NCI-H2029 treated with DMSO at 0.1 percent for 48 hours (cell line): ENCODE data around the gene C1QA.

Experiments used
- DNase-seq: peaks from one replicate; lab custom pipeline; 2025; lab: John Stamatoyannopoulos, UW

Gene C1QA

DNA sequence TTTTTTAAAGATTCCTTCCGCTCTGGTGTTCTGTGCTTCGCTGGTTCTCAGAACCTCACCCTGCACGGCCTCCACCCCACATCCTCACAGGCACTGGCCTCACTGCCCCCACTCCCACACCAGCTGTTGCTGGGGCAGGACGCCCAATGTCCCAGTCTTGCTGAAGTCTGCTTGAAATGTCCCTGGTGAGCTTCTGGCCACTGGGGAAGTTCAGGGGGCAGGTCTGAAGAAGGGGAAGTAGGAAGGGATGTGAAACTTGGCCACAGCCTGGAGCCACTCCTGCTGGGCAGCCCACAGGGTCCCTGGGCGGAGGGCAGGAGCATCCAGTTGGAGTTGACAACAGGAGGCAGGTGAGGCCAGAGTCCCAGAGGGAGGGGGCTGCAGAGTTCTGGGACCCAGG, at the start of gene C1QA:
TSS of gene C1QA (plus strand) at position 276 of the 400 bp plus-strand sequence. CDS start 989 bp downstream, outside the sequence.
- DNase-seq: no peak

GRCh38 chr1:22587247-22587646, 49.2 kb upstream of the C1QA start:
- no peak for DNase-seq

DNA sequence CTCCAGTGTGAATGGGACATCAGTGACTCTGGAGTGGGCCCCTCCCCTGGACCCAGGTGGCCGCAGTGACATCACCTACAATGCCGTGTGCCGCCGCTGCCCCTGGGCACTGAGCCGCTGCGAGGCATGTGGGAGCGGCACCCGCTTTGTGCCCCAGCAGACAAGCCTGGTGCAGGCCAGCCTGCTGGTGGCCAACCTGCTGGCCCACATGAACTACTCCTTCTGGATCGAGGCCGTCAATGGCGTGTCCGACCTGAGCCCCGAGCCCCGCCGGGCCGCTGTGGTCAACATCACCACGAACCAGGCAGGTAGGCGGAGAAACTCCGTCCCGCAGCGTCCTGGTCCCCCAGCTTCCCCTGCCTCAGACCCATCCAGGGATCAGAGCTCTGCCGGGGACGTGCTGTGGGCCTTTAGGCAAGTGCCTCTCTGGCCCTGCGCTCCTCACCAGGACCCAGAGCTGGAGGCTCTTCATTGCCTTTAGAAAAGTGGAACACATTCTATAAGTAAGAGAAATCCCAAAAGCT, 47.5 kb upstream of the C1QA start:
- no peak for DNase-seq

GRCh38 chr1:22591576-22591975, 44.9 kb upstream of the C1QA start:
- no peak for DNase-seq

GRCh38 chr1:22592051-22592450, 44.4 kb upstream of the C1QA start:
- no peak for DNase-seq

GRCh38 chr1:22592919-22593790, 43.3 kb upstream of the C1QA start:
- no peak for DNase-seq

DNA sequence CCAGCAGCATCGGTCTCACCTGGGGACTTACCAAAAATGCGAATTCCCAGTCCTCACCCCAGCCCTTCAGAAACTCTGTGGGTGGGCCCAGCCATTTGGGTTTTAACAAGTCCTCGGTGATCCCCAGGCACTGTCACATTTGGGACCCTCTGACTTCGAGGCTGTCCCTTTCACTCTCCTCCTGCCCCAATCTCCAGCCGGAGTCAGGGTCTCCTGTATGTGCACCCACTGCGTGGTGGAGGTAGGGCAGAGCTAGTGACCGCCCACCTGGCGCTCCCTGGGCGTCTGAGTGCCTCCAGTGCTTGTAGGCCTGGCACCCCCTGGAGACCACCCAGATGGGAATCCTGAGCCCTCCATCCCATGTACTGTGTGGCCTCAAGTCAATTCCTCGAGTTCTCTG, 42.0 kb upstream of the C1QA start:
- no peak for DNase-seq

DNA sequence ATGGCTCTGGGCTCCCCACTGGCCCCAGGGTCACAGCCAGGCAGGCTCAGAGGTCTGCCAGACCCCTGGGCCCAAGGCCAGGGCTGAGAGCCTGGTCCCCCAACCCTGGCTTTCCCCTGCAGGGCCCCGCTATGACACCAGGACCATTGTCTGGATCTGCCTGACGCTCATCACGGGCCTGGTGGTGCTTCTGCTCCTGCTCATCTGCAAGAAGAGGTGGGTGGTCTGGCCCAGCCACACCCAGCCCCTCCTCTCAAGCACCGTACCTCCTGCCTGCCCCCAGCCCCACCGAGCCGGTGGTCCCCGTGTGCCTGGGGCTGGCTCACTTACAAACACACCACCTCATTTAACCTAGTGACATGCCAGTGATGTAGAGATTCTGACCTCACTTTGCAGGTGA, 41.3 kb upstream of the C1QA start:
- no peak for DNase-seq

GRCh38 chr1:22597301-22597965, 39.0 kb upstream of the C1QA start:
- DNase-seq: no peak

DNA sequence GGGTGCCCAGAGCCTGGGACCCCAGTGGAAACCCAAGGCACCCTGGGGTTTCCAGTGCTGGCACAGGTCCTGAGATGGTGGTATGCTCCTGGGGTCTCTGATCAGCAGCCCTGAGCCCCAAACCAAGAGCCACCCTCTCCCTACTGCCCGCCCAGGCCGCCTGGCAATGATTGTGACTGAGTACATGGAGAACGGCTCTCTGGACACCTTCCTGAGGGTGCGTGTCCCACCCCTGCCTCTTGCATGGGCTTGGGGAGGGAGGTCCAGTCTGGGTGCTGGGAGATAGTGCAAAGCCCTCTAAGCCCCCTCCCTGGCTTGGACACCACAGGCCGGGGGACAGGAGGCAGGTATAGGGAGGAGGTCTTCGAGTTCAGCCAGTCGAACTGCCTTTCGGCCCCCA, 38.4 kb upstream of the C1QA start:
- no peak for DNase-seq

- DNase-seq: no peak
Observed at GRCh38 chr1:22598736-22599135, 37.7 kb upstream of the C1QA start.

DNA sequence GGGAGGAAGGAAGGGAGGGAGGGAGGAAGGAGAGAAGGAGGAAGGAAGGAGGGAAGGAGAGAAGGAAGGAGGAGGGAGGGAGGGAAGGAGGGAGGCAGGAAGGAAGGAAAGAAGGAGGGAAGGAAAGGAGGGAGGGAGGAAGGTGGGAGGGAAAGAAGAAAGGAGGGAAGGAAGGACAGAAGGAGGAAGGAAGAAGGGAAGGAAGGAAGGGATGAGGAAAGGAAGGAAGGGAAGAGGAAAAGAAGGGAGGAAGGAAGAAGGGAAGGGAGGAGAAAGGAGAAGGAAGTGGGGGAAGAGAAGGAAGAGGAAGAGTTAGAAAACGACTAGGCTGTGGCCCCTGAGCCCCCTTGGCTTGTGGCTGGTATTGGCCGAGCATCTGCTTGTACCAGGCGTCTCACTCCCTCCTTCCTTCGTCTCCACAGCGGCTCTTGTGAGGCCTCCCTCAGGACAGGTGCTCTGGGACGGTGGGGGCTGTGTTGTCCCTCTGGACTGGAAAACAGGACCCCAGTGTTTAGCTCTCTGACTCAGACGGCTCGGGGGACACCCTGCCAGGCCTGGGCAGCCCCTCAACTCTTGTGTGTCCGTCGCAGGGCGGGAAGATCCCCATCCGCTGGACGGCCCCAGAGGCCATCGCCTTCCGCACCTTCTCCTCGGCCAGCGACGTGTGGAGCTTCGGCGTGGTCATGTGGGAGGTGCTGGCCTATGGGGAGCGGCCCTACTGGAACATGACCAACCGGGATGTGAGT, 36.2 kb upstream of the C1QA start:
- peak; percentile 60 for DNase-seq

GRCh38 chr1:22600817-22601605, 35.4 kb upstream of the C1QA start:
- DNase-seq: no peak

DNA sequence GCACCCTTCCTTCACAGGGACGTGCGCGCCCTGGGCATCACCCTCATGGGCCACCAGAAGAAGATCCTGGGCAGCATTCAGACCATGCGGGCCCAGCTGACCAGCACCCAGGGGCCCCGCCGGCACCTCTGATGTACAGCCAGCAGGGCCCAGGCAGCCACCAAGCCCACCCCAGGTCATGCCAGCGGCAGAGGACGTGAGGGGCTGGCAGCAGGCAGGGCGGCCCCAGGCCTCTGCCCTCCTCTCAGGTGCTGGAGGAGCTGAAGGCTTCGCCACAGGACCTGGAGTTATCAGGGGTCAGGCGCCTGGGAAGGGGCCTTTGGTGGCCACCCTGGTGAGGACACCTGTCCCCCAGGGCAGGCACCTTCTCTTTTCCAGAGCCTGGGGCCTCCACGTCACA, 34.8 kb upstream of the C1QA start:
- no peak for DNase-seq

DNA sequence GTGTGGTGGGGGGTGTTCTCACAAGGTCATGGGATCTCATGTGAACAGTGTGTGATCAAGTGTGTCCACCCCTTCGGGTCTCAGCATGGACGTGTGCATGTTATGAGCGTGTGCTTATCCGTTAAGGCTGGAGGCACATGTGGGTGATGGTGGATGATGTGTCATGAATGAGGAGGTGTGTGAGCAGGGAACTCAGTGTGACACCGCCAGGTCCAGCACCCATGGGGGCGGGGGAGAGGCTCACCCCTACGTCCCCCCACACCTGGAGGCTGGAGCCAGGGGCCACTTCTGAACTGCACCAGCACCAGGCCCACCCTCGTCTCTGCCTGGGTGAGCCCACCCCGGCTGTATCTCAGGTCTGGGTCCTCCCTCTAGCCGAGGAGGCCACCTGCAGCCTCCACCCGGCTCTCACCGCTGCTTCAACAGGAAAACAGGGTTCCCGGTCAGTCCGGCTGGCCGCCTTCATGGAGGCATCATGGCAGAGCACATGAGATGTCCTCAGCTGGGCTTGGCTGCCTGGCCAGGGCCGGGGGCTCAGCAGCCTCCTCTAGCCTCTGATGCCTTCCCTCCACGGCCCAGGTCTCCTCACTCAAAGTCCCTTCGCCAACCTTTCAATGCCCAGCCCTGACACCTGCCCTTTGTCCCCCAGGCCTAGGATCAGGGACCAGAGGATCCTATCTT, 34.2 kb upstream of the C1QA start:
- DNase-seq: no peak

- no peak for DNase-seq
Observed at GRCh38 chr1:22606161-22606560, 30.3 kb upstream of the C1QA start.

DNA sequence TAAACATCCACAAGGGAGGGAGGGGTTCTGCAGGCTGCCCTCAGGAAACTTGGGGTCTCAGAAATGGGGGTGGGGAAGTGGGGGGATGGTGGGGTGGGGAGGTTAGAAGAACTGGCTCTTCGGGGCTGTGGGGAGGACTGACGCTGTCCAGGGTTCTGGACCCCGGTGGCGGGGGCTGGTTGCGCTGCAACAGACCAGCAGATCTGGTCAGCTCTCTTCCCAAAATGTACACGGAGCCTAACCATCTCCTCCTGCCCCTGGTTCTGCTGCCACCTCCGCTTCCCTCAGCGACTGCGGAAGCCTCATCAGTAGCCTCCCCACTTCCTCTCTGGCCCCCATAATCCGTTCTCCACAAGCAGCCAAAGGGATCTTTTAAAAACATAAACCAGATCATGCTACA, 29.3 kb upstream of the C1QA start:
- no peak for DNase-seq

DNA sequence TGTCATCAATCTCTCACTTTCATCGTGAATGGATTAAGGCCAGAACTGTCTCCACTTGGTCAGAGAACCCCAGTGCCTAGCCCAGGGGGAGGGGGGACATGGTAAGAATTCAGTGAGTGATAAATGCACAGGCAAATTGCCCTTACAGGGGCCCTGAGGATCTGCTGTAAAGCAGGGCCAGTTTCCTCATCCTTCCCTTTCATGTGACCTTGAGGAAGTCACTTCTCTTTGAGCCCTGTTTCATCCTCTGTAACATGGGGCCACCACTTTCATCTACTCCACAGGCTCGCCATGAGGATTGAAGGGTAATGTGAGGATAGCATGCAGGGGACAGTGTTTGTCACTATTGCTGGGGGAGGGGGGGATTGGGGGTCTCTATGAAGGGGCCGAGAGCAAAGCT, 28.1 kb upstream of the C1QA start:
- no peak for DNase-seq

DNA sequence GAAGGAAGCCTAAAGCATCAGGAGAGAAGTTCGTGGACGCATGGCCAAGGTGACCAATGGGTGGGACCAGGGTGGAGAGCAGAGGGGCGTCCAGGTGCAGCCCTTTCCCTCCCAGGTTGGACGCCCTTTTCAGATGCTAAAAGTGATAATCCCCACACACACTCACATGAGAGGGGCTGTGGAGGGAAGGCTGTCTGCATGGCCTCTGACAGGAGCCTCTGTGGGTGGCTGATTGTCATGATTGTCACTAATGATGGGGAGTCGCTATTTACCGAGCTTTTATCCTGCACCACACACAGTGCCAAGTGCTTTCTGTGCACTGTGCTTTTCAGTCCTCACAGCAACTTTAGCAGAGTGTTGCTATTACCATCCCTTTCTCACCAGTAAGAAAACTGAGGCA, 27.1 kb upstream of the C1QA start:
- no peak for DNase-seq

DNA sequence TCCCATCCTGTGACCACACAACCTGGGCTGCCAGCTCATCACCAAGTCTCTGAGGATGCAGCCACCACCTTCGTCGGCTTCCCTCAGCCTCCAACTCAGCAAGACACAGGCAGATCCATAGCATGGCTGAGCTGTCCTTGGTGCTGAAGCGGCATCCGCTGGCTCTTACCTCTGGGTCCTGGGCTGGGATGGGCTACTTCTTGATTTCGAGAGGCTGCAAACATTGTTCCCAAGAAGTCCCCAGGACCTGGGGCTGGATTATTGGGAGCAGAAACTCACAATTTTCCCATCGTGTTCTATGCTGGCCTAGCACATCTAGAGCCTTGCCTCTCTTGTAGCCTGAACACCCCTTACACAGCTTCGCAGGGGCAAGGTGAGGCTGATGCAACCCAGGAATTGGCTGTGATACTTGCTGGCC, 24.9 kb upstream of the C1QA start:
- DNase-seq: no peak
